GM21737 (cell line): ENCODE data around the gene ELANE.

ENCODE experiments used
- ATAC-seq: cut with Tn5 transposase; IDR thresholded peaks from one replicate; pipeline ENCODE4 v1.9.1; 2021; ENCODE audit warnings: mild to moderate bottlenecking, moderate library complexity; ENCODE audit not compliant: unreplicated experiment

The ELANE gene

GRCh38 chr19:852136-853013 lies at the start of gene ELANE:
Gene ELANE (plus strand): TSS chr19:852303. CDS start chr19:852329, 26 bp downstream.
- ATAC-seq: no peak

GRCh38 chr19:802498-803098 lies 49.5 kb upstream of the ELANE start:
- ATAC-seq: no peak

GRCh38 chr19:803099-803561 lies 49.0 kb upstream of the ELANE start:
- no peak for ATAC-seq

GRCh38 chr19:803686-804418 lies 48.3 kb upstream of the ELANE start:
- ATAC-seq: no peak

GRCh38 chr19:804419-805165 lies 47.5 kb upstream of the ELANE start:
- no peak for ATAC-seq

- ATAC-seq: no peak
Measured at GRCh38 chr19:805166-805551, 46.9 kb upstream of the ELANE start.

- no peak for ATAC-seq
Measured at GRCh38 chr19:805600-806550, 46.2 kb upstream of the ELANE start.

- no peak for ATAC-seq
Measured at GRCh38 chr19:806815-807421, 45.2 kb upstream of the ELANE start.

- ATAC-seq: no peak
Measured at GRCh38 chr19:807627-808422, 44.3 kb upstream of the ELANE start.

- ATAC-seq: no peak
Measured at GRCh38 chr19:808423-808775, 43.7 kb upstream of the ELANE start.

- ATAC-seq: no peak
Measured at GRCh38 chr19:810077-810855, 41.8 kb upstream of the ELANE start.

GRCh38 chr19:810883-811489 lies 41.1 kb upstream of the ELANE start:
- no peak for ATAC-seq

GRCh38 chr19:811506-812048 lies 40.5 kb upstream of the ELANE start:
- ATAC-seq: no peak

GRCh38 chr19:812049-812746 lies 39.9 kb upstream of the ELANE start:
- no peak for ATAC-seq

- no peak for ATAC-seq
Measured at GRCh38 chr19:812747-813218, 39.3 kb upstream of the ELANE start.
